ENCODE measurements around the gene USP3.

The USP3 gene

GRCh38 chr15:63504247-63504978 lies at the start of gene USP3:
USP3 (plus strand) TSS chr15:63504593; CDS start chr15:63504740, 147 bp downstream.
- Mint-ChIP-seq H3K27ac (peak within 1 kb of the TSS; percentile 98), H3K27me3 (no peaks in the 10 kb centered on the region)

GRCh38 chr15:63456258-63456657 lies 48.1 kb upstream of the USP3 start:
- Mint-ChIP-seq H3K9me3 (no peaks in the 10 kb centered on the region), H3K36me3 (no peaks in the 10 kb centered on the region)
- ATAC-seq, result no peak

More at GRCh38 chr15:63504247-63504978, at the start of gene USP3:
- Mint-ChIP-seq H3K9me3 (no peaks in the 10 kb centered on the region), H3K4me1 (peaks cover 81% of the 10 kb centered on the region), H3K36me3 (no peaks in the 10 kb centered on the region), H3K4me3 (peak within 1 kb of the TSS; percentile 93)
- peak; percentile 85 for ATAC-seq

GRCh38 chr15:63457379-63457778 lies 47.0 kb upstream of the USP3 start:
- no peaks in the 10 kb centered on the region for H3K27me3 Mint-ChIP-seq
- no peaks in the 10 kb centered on the region for H3K36me3 Mint-ChIP-seq

More at GRCh38 chr15:63456258-63456657, 48.1 kb upstream of the USP3 start:
- H3K27ac Mint-ChIP-seq, result no peak overlapping the region
- H3K4me1 Mint-ChIP-seq, result no peaks in the 10 kb centered on the region
- no peak overlapping the region for H3K4me3 Mint-ChIP-seq
- no peaks in the 10 kb centered on the region for H3K27me3 Mint-ChIP-seq

GRCh38 chr15:63458026-63458425 lies 46.4 kb upstream of the USP3 start:
- H3K27ac Mint-ChIP-seq, result no peak overlapping the region
- H3K4me3 Mint-ChIP-seq, result no peak overlapping the region
- no peaks in the 10 kb centered on the region for H3K27me3 Mint-ChIP-seq
- ATAC-seq, result no peak
- no peaks in the 10 kb centered on the region for H3K9me3 Mint-ChIP-seq
- no peaks in the 10 kb centered on the region for H3K4me1 Mint-ChIP-seq
- H3K36me3 Mint-ChIP-seq, result no peaks in the 10 kb centered on the region

More at GRCh38 chr15:63457379-63457778, 47.0 kb upstream of the USP3 start:
- no peaks in the 10 kb centered on the region for H3K4me1 Mint-ChIP-seq
- no peak for ATAC-seq
- no peak overlapping the region for H3K27ac Mint-ChIP-seq
- no peak overlapping the region for H3K4me3 Mint-ChIP-seq
- H3K9me3 Mint-ChIP-seq, result no peaks in the 10 kb centered on the region

GRCh38 chr15:63458794-63459395 lies 45.5 kb upstream of the USP3 start:
- no peaks in the 10 kb centered on the region for H3K9me3 Mint-ChIP-seq
- no peaks in the 10 kb centered on the region for H3K4me1 Mint-ChIP-seq
- no peaks in the 10 kb centered on the region for H3K27me3 Mint-ChIP-seq
- no peaks in the 10 kb centered on the region for H3K36me3 Mint-ChIP-seq
- no peak for ATAC-seq
- no peak overlapping the region for H3K4me3 Mint-ChIP-seq
- no peak overlapping the region for H3K27ac Mint-ChIP-seq

GRCh38 chr15:63460210-63461155 lies 43.9 kb upstream of the USP3 start:
- no peaks in the 10 kb centered on the region for H3K27me3 Mint-ChIP-seq
- no peak overlapping the region for H3K27ac Mint-ChIP-seq

GRCh38 chr15:63461230-63461985 lies 43.0 kb upstream of the USP3 start:
- no peaks in the 10 kb centered on the region for H3K36me3 Mint-ChIP-seq
- H3K4me3 Mint-ChIP-seq, result no peak overlapping the region
- H3K4me1 Mint-ChIP-seq, result peaks cover 2% of the 10 kb centered on the region
- no peak for ATAC-seq
- no peaks in the 10 kb centered on the region for H3K9me3 Mint-ChIP-seq
- H3K27ac Mint-ChIP-seq, result no peak overlapping the region
- no peaks in the 10 kb centered on the region for H3K27me3 Mint-ChIP-seq

More at GRCh38 chr15:63460210-63461155, 43.9 kb upstream of the USP3 start:
- no peak for ATAC-seq
- no peaks in the 10 kb centered on the region for H3K4me1 Mint-ChIP-seq
- H3K4me3 Mint-ChIP-seq, result no peak overlapping the region
- no peaks in the 10 kb centered on the region for H3K36me3 Mint-ChIP-seq
- no peaks in the 10 kb centered on the region for H3K9me3 Mint-ChIP-seq

- Mint-ChIP-seq H3K4me1 (peaks cover 8% of the 10 kb centered on the region), H3K36me3 (no peaks in the 10 kb centered on the region), H3K9me3 (no peaks in the 10 kb centered on the region), H3K4me3 (no peak overlapping the region), H3K27ac (no peak overlapping the region), H3K27me3 (no peaks in the 10 kb centered on the region)
- ATAC-seq, result no peak
These were observed 42.3 kb upstream of the USP3 start for GRCh38 chr15:63462088-63462487.

GRCh38 chr15:63463036-63463435 lies 41.4 kb upstream of the USP3 start:
- Mint-ChIP-seq H3K27ac (no peak overlapping the region), H3K27me3 (no peaks in the 10 kb centered on the region), H3K9me3 (no peaks in the 10 kb centered on the region), H3K4me1 (peaks cover 10% of the 10 kb centered on the region), H3K4me3 (no peak overlapping the region), H3K36me3 (no peaks in the 10 kb centered on the region)
- ATAC-seq, result no peak

GRCh38 chr15:63463793-63464192 lies 40.6 kb upstream of the USP3 start:
- no peaks in the 10 kb centered on the region for H3K36me3 Mint-ChIP-seq
- H3K27me3 Mint-ChIP-seq, result no peaks in the 10 kb centered on the region
- no peak overlapping the region for H3K27ac Mint-ChIP-seq
- peaks cover 15% of the 10 kb centered on the region for H3K4me1 Mint-ChIP-seq
- H3K9me3 Mint-ChIP-seq, result no peaks in the 10 kb centered on the region
- no peak for ATAC-seq
- no peak overlapping the region for H3K4me3 Mint-ChIP-seq

GRCh38 chr15:63465104-63465503 lies 39.3 kb upstream of the USP3 start:
- Mint-ChIP-seq H3K9me3 (no peaks in the 10 kb centered on the region), H3K4me1 (peaks cover 21% of the 10 kb centered on the region), H3K27me3 (no peaks in the 10 kb centered on the region), H3K36me3 (no peaks in the 10 kb centered on the region), H3K27ac (no peak overlapping the region), H3K4me3 (no peak overlapping the region)
- ATAC-seq, result no peak

- peak overlapping the region; percentile 7 for H3K27ac Mint-ChIP-seq
- no peaks in the 10 kb centered on the region for H3K27me3 Mint-ChIP-seq
These were observed 37.8 kb upstream of the USP3 start for GRCh38 chr15:63466378-63467192.

GRCh38 chr15:63469190-63469589 lies 35.2 kb upstream of the USP3 start:
- Mint-ChIP-seq H3K4me1 (peaks cover 51% of the 10 kb centered on the region), H3K36me3 (no peaks in the 10 kb centered on the region), H3K9me3 (no peaks in the 10 kb centered on the region), H3K27ac (peak overlapping the region; percentile 57), H3K27me3 (no peaks in the 10 kb centered on the region), H3K4me3 (no peak overlapping the region)
- ATAC-seq, result no peak

More at GRCh38 chr15:63466378-63467192, 37.8 kb upstream of the USP3 start:
- ATAC-seq, result peak; percentile 89
- Mint-ChIP-seq H3K36me3 (no peaks in the 10 kb centered on the region), H3K4me3 (no peak overlapping the region), H3K4me1 (peaks cover 32% of the 10 kb centered on the region), H3K9me3 (no peaks in the 10 kb centered on the region)

- Mint-ChIP-seq H3K4me1 (peaks cover 59% of the 10 kb centered on the region), H3K27me3 (no peaks in the 10 kb centered on the region), H3K4me3 (no peak overlapping the region), H3K9me3 (no peaks in the 10 kb centered on the region), H3K27ac (peak overlapping the region; percentile 91), H3K36me3 (no peaks in the 10 kb centered on the region)
- no peak for ATAC-seq
These were observed 34.4 kb upstream of the USP3 start for GRCh38 chr15:63469984-63470383.
